Measurements from ENCODE around the gene JMJD6. TPM values are rescaled to one million over a fixed set of nuclear protein-coding genes. Genes with fewer than 3 reads are reported as not detected.

Gene JMJD6
- total and polyA plus RNA-seq, 2 of the 8 experiments (the other 6 are each of a cell fraction or from before 2014, with no cell fraction given), result 8.6 to 18.6 TPM

DNA sequence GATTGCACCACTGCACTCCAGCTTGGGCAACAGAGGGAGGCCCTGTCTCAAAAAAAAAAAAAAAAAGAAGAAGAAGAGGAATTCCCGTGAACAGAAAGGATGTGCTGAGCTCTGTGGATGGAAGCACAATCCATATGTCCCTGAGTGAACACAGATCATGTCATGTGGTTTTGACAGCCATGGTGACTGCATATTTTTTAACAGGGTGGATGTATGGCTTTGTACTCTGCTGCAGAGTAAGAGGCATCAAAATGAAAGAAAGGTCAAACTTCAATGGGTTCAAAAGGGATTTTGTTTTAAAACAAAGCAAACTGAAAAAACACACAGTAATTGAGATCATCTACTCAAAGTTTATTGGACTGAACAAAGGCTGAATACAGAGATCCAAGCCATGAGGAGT lies 47.2 kb downstream of the JMJD6 start:
- no peak for DNase-seq (ENCODE audit: low read depth in 1 of 2, low spot score in 2 of 2)
- no peak overlapping the region for H2BK5ac ChIP-seq (ENCODE audit: low read depth, low read length)
- no peaks in the 10 kb centered on the region for H3K36me3 ChIP-seq (ENCODE audit: control insufficient read depth in 2 of 4, insufficient read depth in 4 of 4, low read length in 3 of 4)
- no peak overlapping the region for H3K27ac ChIP-seq (ENCODE audit: low read depth, low read length)
- H3K23ac ChIP-seq (ENCODE audit: insufficient read length), result no peak overlapping the region
- no peak for FAIRE-seq
- no peak overlapping the region for H3K56ac ChIP-seq (replicated peaks; ENCODE audit: insufficient read length, low read depth, low read length)
- no peak overlapping the region for H3K18ac ChIP-seq (ENCODE audit: extremely low read depth, low read length)
- no peak overlapping the region for H4K91ac ChIP-seq (replicated peaks; ENCODE audit: insufficient read length, low read length)
- no peak overlapping the region for H2AFZ ChIP-seq (ENCODE audit: low read length)
- H3K79me2 ChIP-seq (ENCODE audit: control insufficient read depth in 1 of 2, insufficient read depth in 2 of 2, low read length in 2 of 2), result no peaks in the 10 kb centered on the region
- H3K4me3 ChIP-seq (ENCODE audit: extremely low read depth in 1 of 4, insufficient read depth in 2 of 4, low read depth in 3 of 4, low read length in 4 of 4), result no peak overlapping the region
- no peaks in the 10 kb centered on the region for H3K23me2 ChIP-seq (ENCODE audit: low read depth, low read length)
- no peak overlapping the region for H3K9ac ChIP-seq (replicated peaks in 1 of 4; ENCODE audit: extremely low read depth in 1 of 4, low read depth in 3 of 4, low read length in 3 of 4)
- H4K8ac ChIP-seq (ENCODE audit: extremely low read depth, insufficient read depth, low read length), result no peak overlapping the region
- CTCF ChIA-PET (ENCODE audit: partially characterized antibody), result interaction anchor here (0.9 to 1.5 kb wide), 2 partner anchors 55 to 90 kb away, joined by 3 to 5 read pairs; no protein-coding TSS in a partner anchor
- H3K9me3 ChIP-seq (ENCODE audit: insufficient read depth in 2 of 2, low read depth in 1 of 2, low read length in 1 of 2), result no peaks in the 10 kb centered on the region
- H3K4me1 ChIP-seq (replicated peaks in 1 of 4; ENCODE audit: control insufficient read depth in 3 of 4, insufficient read depth in 4 of 4, low read length in 3 of 4), result peaks cover 0 to 16% (median 9%) of the 10 kb centered on the region in 4 experiments; a peak in 5 of 7 replicates
- POLR2A ChIA-PET (ENCODE audit: partially characterized antibody), result interaction anchor here (1.1 kb wide), 1 partner anchor 58 kb away, joined by 3 read pairs; the partner anchor contains the start of gene SRSF2
- H3K4me2 ChIP-seq (ENCODE audit: insufficient read depth in 1 of 2, low read depth in 2 of 2, low read length in 2 of 2), result no peak overlapping the region
- no peak overlapping the region for H2AK5ac ChIP-seq (ENCODE audit: low read depth, low read length)
- no peak overlapping the region for H2BK15ac ChIP-seq (ENCODE audit: low read length)
- H4K5ac ChIP-seq (ENCODE audit: insufficient read length, low read depth, low read length), result no peak overlapping the region
- H4K20me1 ChIP-seq (replicated peaks in 1 of 2; ENCODE audit: control insufficient read depth in 1 of 2, insufficient read depth in 2 of 2, low read length in 2 of 2), result peaks cover 0 to 2% of the 10 kb centered on the region in 2 experiments
- no peak overlapping the region for H2BK12ac ChIP-seq (ENCODE audit: low read depth, low read length)
- no peak overlapping the region for H3K14ac ChIP-seq (ENCODE audit: insufficient read length)
- H3K27me3 ChIP-seq (replicated peaks in 1 of 4; ENCODE audit: control insufficient read depth in 3 of 4, extremely low read depth in 1 of 4, insufficient read depth in 3 of 4, low read length in 3 of 4), result no peaks in the 10 kb centered on the region
- no peak overlapping the region for H2BK120ac ChIP-seq (replicated peaks; ENCODE audit: low read depth, low read length)
- H2BK20ac ChIP-seq (ENCODE audit: low read length), result no peak overlapping the region
- H3K79me1 ChIP-seq (ENCODE audit: low read depth, low read length), result no peaks in the 10 kb centered on the region
- H3K4ac ChIP-seq (replicated peaks; ENCODE audit: insufficient read length, low read depth, low read length), result no peak overlapping the region
- 100% methylated on average over 1 of the region's 1 CpG; no CpG with 5 or more reads in 1 of the 2 experiments for WGBS, 2 experiments (ENCODE audit: extremely low coverage in 1 of 2, insufficient coverage in 1 of 2, insufficient read length in 1 of 2, insufficient replicate concordance in 2 of 2, low coverage in 1 of 2, low lambda C conversion rate in 2 of 2, missing lambda C conversion rate in 1 of 2)
- TF ChIP-seq ASH2L (IDR thresholded peaks at IDR 0.05; ENCODE audit: low read length) (no peak), CHD2 (IDR thresholded peaks at IDR 0.05; ENCODE audit: low read length) (no peak), SUZ12 (IDR thresholded peaks at IDR 0.05; ENCODE audit: low read length) (no peak), POLR2A (IDR thresholded peaks at IDR 0.05; ENCODE audit: control extremely low read depth in 1 of 2, low read depth in 2 of 2, low read length in 2 of 2) (no peak), RFX5 (IDR thresholded peaks at IDR 0.05; ENCODE audit: borderline replicate concordance, low read depth, low read length) (no peak), TEAD4 (IDR thresholded peaks at IDR 0.05; ENCODE audit: low read depth, low read length) (no peak)

Data from H1 (cell line).